GM15510 (cell line): ENCODE results near the gene CYP2W1.

Source experiments
- POLR2A ChIP-seq: IDR thresholded peaks from 3 replicates; pipeline ENCODE4 v1.6.1; 2011; ENCODE audit warnings: borderline replicate concordance; ENCODE audit not compliant: insufficient read length; ENCODE audit errors: extremely low read depth

The CYP2W1 gene

GRCh38 chr7:1011297-1012003 lies 28.5 kb downstream of the CYP2W1 start:
- TF ChIP-seq POLR2A, result no peak

GRCh38 chr7:1012004-1012715 lies 29.2 kb downstream of the CYP2W1 start:
- TF ChIP-seq POLR2A, result no peak

- no peak for TF ChIP-seq POLR2A
Observed at GRCh38 chr7:1012716-1013095, 29.7 kb downstream of the CYP2W1 start.

GRCh38 chr7:1013581-1013980 lies 30.6 kb downstream of the CYP2W1 start:
- no peak for TF ChIP-seq POLR2A

GRCh38 chr7:1014681-1015080 lies 31.7 kb downstream of the CYP2W1 start:
- no peak for TF ChIP-seq POLR2A

GRCh38 chr7:1015196-1016121 lies 32.5 kb downstream of the CYP2W1 start:
- TF ChIP-seq POLR2A, result no peak

- no peak for TF ChIP-seq POLR2A
Observed at GRCh38 chr7:1016577-1017531, 33.9 kb downstream of the CYP2W1 start.

GRCh38 chr7:1017586-1018333 lies 34.8 kb downstream of the CYP2W1 start:
- no peak for TF ChIP-seq POLR2A

GRCh38 chr7:1018334-1018695 lies 35.3 kb downstream of the CYP2W1 start:
- no peak for TF ChIP-seq POLR2A

GRCh38 chr7:1019255-1019785 lies 36.3 kb downstream of the CYP2W1 start:
- TF ChIP-seq POLR2A, result no peak

GRCh38 chr7:1019789-1020610 lies 37.0 kb downstream of the CYP2W1 start:
- no peak for TF ChIP-seq POLR2A

GRCh38 chr7:1020849-1021251 lies 37.9 kb downstream of the CYP2W1 start:
- no peak for TF ChIP-seq POLR2A
